EL (cell line): ENCODE measurements around the gene ECT2.

ENCODE experiments used
- DNase-seq: peaks from one replicate; pipeline ENCODE4 v3.0.0-alpha.2; 2016

Gene ECT2

DNA sequence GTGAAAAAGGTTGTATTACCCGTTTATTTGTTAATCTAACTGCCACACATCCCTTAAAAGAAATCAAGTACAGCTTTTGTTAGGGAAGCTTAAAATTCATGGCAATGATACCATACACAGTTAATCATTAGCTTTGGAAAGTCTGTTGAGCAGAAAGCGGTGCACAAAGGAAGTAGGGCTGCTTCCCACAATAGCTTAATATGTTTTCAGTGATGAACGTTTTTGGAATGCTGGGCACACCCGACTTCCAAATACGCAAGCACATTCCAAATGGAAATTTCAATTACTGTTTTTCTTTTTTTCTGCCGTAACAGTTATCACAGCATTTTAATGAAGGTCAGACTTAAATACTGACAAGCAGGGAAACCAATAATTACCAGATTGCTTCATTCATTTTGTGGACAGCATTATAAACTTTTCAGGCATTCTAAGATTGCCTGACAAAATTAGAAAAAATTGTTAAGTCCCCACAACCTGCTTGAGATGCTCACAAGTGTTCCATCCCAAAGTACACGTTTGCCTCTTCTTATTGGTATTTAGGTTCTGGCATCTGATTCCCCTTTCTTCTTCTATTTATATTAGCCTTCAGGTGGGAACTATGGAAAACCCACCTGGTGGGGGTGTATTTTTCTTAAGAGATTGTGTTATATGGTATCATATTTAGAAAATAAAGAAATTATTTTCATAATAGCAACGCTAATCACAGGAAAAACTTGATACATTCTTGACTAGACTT, 1.1 kb upstream of the ECT2 start:
- DNase-seq = peak; percentile 95

DNA sequence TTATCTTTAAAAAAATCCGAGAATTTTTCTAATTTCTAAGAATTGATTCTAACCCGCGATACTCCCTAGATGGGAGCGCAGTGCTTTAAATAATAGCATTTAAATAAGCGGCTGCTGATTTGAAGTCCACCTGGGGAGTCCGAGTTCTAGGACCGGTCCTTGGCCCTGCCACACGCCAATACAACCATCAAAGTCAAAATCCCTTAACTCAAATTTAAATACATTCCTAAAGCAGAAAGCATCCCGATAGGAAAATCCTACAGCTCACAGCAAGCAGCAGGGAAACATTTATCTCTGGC, 508 bp upstream of the ECT2 start:
- DNase-seq = no peak

DNA sequence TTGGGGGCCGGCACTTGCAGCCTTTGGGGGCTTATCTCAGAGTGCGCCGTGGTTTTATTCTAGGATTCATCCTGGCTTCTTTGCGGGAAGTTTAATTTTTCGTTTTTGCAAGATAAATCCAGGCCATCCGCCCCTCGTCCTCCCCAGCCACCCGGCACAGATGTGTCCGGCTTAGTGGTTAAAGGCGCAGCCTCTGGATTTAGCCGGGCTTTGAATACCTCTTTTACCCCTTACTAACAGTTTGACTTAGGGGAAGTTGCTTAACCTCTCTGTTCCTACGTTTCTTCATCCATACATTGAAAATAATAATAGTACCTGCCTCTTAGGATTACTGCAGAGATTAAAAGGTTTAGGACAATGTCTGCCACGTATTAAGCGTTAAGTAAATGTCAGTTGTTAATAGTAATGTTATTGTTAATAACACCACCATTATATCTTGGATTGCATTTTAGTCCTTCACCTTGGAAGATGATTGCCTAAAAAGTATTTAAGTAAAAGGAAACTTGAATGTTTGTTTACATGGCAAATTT, 714 bp downstream of the ECT2 start:
- peak; percentile 39 for DNase-seq

DNA sequence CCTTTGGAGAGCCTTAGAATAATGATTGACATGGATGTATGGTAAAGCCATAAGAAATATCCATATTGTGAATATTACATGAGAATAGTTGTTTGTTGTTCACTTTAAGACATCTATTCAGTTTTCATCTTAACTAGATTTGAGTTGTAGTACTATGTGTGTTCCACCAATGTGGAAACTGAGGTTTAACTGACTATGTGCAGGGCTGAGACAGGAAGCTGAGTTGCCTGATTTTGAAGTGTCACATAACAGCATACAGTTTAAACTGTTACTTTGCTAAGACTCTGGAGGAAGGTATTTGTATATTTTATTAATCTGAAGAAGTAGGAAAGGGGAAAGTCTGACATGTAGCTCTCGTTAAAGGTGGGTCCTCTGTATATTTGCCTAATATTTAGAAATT, 2.1 kb downstream of the ECT2 start:
- no peak for DNase-seq

DNA sequence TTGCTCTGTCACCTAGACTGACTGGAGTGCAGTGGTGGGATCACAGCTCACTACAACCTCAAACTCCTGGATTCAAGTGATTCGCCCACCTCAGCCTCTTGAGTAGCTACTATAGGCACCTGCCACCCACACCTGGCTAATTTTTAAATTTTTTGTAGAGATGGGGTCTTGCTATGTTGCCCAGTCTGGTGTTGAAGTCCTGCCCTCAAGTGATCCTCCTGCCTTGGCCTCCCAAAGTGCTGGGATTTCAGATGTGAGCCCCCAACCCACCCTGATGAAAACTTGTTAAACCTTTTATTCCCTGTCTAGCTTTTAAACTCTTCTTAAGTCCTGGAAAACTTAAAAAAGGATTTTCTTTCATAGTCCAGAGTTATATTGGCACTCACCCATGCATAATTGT, 2.6 kb downstream of the ECT2 start:
- DNase-seq = no peak

DNA sequence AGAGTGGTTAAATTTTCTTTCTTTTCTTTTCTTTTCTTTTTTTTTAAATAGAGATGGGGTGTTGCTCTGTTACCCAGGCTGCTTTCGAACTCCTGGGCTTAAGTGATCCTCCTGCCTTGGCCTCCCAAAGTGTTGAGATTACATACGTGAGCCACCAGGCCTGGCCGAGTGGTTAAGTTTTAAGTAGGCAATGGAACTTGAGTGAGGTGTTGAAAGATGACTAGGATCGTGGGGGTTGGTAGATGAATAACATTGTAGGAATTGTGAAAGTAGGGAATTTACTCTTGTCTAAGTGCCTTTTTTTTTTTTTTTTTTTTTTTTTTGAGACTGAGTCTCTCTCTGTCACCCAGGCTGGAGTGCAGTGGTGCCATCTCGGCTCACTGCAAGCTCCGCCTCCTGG, 9.9 kb downstream of the ECT2 start:
- DNase-seq = peak; percentile 65

DNA sequence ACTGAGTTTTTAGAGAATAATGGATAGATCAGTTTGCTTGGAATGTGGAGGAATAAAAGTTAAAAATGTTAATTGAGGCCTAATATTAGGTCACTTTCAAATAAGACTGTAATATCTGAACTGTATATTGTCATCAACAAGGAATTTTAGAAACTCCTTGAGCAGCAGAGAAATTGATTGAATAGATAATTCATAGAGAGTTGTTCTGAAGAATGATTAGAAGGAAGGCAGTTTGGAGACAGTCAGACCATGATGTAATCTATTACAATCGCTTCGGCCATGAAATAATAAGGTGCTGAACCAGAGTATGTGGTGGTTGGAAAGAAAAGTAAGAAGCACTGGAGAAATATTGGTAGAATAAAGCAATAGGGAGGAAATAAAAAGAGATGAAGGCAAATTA, 15.7 kb downstream of the ECT2 start:
- no peak for DNase-seq

DNA sequence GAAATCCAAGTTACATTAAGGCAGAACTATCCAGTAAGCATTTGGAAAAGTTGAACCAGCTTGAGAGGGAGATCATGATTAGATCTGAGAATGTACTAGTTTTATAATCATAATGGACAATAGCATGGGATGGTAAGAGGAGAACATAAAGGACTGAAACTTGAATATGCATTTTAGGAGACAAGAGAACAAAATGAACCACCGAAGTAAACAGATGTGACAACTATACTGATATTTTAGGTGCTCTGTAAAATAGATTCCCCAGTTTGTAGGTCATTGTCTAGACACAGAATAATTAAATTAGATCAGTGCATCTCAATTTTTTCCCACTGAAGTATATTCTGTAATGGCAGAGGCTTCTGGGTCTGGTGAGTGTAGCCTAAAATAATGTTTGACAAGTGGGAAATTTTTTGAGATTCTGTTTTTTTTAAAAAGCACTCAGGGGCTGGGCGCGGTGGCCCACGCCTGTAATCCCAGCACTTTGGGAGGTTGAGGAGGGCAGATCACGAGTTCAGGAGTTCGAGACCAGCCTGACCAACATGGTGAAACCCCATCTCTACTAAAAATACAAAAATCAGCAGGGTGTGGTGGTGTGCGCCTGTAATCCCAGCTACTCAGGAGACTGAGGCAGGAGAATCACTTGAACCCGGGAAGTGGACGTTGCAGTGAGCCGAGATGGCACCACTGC, 16.3 kb downstream of the ECT2 start:
- no peak for DNase-seq

DNA sequence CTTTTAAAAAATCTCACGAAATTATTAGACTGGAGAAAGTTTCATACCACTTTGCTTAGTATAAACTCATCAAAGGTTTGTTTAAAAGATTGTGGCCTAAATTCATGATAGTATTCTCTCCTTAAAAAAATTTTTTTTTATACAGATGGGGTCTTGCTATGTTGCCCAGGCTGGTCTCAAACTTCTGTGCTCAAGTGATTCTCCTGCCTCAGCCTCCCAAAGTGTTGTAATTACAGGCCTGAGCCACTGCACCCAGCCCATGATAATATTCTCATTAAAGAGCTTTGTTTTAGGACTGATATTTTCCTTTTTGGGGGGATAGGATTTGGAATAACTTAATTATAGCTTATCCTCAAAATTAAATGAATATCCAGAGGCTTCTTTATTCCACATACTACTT, 19.9 kb downstream of the ECT2 start:
- DNase-seq = no peak

DNA sequence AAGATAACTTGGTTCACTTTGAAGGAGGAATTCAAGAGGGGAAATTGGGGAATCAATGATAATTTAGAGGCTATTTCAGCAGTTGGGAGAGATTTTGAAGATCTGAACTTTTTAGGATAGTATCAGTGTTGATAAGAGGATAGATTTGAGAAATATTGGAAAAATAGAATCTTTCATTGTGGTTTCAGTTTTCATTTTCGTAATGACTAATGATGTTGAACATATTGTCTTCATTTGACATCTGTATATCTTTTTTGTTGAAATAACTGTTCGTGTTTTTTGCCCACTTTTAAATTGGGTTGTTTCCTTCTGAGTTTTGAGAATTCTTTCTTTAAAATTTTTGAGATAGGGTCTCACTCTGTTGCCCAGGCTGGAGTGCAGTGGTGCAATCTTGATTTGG, 21.1 kb downstream of the ECT2 start:
- no peak for DNase-seq

DNA sequence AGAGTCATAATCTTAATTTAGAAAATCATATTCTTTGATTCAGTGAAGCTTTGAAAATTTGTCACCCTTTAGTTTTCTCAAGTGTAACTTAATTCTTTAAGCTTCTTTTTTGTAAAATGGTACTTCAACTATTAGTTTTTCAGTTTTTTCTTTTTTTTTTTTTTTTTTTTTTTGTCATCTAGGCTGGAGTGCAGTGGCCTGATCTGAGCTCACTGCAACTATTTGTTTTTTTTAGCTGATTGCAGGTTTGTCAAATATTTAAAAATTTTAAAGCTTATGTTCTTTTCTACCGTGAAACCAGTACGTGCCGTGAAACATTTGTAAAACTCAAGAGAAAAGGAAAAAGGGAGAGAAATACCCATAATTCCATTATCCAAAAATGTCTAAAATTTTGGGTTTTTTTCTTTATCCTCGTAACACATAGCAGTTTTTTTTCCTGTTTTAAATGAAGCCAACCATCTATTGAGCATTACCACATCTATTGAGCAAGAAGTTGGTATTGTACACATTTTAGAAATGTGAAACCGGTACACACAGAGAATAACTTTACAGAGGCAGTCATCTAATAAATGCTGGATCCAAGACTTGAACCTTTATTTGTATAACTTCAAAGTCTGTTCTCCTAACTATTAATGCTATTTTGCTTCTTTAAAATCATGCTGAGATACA, 25.7 kb downstream of the ECT2 start:
- DNase-seq = no peak

DNA sequence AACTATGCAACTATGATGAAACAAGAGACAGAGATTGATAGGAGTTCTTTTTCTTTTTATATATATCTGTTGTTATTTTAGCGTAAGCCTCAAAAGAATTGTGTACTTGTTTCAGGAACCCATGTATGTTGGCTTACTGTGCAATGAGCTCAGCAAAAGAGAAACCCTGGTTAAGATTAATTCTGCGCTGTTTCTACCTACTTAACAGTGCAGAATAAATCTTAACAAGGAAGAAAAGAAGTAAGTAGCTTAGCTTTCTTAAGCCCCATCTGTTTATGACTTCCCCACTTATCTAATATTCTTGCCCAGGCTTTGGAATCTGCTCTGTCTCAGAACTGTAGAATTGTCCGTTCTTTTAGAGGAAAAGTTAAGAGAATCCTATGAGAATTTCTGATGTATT, 27.4 kb downstream of the ECT2 start:
- no peak for DNase-seq

DNA sequence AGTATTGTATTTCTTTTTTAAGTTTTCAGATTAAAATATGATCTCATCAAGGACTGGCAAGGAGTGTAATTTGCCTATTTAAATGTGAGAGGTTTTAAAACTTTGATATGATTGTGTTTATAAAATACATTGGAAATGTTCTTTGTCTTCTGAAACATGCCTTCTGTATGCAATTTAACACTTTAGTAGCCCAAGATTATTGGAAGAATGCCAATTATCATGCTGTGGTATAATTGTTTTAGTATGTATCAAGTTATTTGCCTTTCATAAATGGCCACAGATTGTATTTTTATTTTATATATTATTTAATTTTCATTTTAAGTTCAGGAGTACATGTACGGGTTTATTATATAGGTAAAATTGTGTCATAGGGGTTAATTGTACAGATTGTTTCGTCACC, 31.7 kb downstream of the ECT2 start:
- DNase-seq = no peak

DNA sequence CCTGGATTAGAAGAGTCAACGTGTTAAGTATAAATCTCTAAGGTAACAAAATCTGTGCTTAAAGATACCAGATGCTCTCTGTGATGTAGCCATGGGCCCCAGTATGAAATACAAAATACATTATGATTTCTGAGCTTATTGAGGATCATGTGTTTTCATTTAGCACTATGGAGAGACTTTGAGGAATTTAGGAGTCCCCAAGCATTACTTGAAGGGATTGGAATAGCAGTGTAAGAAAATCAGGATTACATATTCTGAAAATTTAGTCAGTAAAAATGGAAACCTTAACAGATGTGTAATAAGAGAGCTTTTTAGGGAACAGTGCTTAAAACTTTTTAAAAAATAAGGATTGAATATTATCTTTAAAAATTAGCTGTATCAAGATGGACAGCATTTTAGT, 35.5 kb downstream of the ECT2 start:
- no peak for DNase-seq

DNA sequence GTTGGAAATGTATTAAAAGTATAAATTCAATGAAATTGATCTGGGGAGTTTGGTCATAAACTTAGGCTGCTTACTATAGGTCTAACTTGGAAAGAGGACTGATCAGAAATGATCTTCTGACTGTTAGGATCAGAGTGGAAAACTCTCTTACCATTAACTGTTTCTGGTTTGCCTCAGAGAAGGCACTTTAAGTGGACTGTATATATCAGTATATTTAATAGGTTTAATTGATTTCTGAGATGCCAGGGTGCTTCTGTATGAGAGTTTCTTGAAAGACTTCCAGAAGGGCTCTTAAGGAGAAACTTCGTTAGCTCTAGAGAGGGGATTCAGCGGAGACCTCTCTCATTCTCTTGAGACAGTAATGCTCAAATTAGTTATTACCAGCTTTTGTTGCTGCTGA, 36.5 kb downstream of the ECT2 start:
- no peak for DNase-seq

DNA sequence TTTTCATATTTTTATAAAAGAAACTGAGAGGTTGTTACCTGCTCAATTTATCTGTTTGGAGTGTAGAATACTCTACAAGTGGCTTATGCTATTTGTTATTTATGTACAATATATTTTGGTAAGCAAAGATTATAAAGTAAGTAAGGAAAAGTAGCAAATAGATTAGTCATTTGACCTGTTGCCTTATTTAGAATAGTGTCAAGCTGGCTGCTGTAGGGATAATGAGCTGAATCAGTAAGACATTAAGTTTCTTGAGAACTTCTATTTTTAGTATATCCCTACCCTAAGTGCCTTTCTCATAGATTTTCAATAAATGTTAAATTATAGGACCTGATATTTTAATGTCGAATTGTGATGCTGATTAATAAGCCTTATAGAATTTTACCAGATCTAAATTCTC, 37.2 kb downstream of the ECT2 start:
- DNase-seq = peak; percentile 9

DNA sequence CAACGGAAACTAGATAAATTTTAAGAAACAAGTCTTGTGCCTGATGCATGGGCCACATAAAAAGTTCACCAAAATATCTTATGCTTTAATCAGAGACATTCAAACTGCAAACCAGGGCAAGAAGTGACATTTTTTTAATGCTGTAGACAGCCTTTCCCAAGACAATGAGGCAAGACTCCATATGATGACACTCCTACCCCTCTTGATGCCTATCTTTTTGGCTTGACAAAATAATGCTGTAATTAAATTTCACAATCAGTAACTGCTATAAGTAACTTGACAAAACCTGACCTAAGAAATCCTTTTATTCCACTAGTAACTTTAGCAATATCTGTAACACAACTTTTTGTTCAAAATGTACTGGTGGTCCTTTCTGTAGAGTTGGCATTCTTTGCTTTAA, 48.7 kb downstream of the ECT2 start:
- DNase-seq = no peak

DNA sequence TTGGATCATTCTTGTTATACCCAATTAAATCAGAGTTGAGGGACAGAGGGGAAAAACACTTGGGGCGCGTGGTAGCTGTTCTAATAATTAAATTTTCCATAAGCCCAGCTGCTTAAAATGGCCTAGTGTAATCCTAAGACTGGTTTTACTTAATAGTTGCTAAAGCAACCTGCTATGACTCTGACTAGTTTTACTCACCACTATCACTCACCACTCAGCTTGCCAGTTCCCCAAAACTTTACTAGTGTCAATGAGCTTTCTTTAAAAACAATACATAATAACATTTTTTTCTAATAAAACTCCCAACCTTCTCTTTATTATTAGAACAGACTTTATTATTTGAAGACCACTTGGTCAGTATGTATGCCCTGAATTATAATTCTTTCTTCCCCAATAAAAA, 49.6 kb downstream of the ECT2 start:
- DNase-seq = no peak

DNA sequence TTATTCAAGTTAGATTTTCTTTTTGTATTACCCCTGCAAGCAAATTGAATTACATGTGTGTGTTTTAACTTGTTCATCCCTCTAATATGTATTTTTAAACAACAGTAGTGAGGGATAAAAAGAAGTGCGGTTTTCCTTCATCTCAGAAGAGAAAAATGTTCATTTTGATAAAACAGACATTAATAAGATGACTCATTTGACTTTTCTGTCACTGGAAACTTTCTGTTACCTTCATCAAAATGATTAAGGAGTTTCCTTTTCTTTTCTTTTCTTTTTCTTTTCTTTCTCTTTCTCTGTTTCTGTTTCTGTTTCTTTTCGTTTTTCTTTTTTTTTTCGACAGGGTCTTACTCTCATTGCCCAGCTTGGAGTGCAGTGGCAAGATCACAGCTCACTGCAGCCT, 53.0 kb downstream of the ECT2 start:
- DNase-seq = no peak

DNA sequence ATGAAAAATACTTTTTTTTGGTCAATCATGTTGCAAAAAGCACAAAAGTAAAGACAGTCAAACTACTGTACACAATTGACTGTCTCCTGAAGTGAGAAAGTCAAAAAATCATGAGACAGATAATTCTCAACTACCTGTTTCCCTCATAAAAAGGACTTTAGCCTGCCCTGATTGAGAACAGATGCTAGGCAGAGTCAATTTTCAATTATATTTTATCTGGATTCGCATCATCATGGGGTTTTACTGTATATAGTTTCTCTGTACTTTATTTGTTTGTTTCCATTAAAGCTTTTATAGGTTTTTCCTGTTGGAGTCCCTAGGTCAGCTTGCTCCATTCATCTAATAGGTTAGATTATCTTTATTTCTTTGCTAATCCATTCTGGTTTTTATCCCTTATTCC, 53.8 kb downstream of the ECT2 start:
- DNase-seq = no peak

DNA sequence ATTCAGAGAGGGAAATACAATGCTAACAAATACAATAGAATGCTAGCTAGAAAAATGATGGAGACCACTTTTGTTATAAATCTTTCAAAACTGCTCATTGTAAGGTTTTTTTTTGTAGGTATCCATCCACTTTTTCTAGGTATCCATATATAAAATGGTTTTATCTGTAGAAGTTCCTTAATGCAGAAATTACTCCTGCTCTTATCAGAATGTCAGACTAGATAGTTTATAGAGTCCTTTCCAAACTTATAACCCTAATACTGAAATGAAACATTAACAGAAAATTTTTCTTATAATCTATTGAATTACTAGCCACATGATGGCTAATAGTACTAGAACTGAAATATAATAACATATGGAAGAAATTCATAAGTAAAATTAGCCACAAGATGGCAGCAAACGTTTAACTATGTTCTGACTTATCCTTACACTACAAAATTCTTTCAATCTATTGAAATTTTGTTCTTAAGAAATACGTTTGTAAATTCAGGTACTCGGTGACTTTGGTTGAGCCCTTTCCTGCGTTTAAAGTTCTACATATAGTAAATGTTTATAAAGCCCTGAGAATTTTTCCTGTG, 58.5 kb downstream of the ECT2 start:
- peak; percentile 27 for DNase-seq

DNA sequence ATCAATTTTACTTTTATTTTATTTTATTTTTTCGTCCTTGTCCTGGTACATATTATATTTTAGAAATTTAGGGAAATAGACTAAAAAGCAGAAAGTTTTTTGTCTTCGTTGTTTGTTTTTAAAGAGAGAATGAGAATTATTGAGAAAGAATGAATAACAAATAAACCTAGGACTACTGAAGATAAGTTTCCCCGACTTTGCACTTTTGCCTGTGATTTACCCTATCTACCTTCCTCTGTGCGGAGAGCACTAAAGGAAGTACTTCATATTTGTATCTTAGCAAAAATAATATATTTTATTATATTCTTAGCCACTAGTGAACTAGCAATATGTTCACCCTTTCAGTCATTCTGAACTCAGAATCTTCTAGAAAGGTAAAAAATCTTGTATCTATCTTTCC, 60.6 kb downstream of the ECT2 start:
- no peak for DNase-seq

DNA sequence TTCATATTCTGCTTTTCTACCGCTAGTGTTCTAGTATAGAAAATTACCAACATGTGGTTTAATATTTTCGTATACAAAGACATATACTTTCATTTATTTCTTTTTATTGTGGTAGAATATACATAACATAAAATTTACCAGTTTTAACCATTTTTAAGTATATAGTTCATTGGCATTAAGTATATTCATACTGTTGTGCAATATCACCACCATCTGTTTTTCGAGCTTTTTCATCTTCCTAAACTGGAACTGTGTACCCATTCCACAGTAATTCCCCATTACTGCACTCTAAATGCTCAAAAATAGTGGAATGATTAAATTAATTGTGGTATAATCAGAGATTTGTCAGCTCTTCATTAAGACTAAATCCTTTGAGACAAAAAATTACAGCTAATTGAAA, 62.9 kb downstream of the ECT2 start:
- no peak for DNase-seq

DNA sequence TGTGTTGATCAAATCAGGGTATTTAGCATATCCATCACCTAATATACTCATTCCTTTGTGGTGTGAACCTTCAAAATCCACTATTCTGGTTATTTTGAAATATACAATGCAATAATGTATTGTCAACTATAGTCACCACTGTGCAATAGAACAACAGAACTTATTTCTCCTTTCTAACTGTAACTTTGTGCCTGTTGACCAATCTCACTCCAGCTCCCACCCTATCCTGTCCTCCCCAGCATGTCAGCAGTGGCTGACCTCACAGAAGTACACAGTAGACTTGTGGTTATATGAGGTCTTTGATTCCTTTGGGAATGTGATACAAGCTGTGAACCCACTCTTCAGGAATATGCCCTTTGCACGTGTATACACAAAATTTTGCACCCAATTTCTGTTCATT, 64.2 kb downstream of the ECT2 start:
- no peak for DNase-seq
